ENCODE results near the gene RNF123.

- TF ChIP-seq CTCF (IDR thresholded peaks at IDR 0.05), result no peak
- no peak for TF ChIP-seq POLR2A (IDR thresholded peaks at IDR 0.05)
These were observed 13.3 kb downstream of the RNF123 start for GRCh38 chr3:49702672-49703071.

Data from right lobe of liver (tissue), 4 donors.